Left kidney (tissue), 2 donors: Measurements from ENCODE around the gene TMEM80. TPM values are rescaled to one million over a fixed set of nuclear protein-coding genes. Genes with fewer than 3 reads are reported as not detected.
"Not testable (repeated sequence)": the region's sequence is repeated elsewhere in the genome, so short reads cannot be mapped to it uniquely, and the experiment has no call there.

Experiments used
- DNase-seq: peaks from one replicate; pipeline ENCODE4 v3.0.0-alpha.2; 2013
- polyA plus RNA-seq: library from polyadenylated mRNA; unstranded; fragments of 120-200 nt; gene quantifications from one replicate; pipeline ENCODE4 v1.2.1, GENCODE V29; 2013; ENCODE audit not compliant: insufficient read length

TMEM80 gene
- polyA plus RNA-seq, 1 donor, result 56.5 TPM

GRCh38 chr11:679271-680207 is 16.1 kb upstream of the TMEM80 start:
- no peak for DNase-seq

GRCh38 chr11:680476-680875 is 15.1 kb upstream of the TMEM80 start:
- DNase-seq, result no peak

DNA sequence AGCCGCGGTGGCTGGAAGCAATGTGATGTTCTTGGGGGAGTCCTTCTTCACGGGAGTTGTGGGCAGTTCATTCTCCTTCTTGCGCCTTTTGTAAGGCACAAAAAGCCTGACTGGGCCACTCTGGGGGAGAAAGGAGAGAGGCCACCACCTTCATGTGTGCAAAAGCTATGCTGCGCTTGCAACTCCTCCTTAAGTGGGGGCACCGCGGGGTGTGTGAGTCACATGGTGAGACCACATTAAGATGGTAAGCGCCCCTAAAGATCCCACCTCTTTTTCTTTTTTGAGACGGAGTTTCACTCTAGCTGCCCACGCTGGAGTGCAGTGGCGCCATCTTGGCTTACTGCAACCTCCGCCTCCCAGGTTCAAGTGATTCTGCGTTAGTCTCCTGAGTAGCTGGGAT is 14.6 kb upstream of the TMEM80 start:
- DNase-seq, result no peak

DNA sequence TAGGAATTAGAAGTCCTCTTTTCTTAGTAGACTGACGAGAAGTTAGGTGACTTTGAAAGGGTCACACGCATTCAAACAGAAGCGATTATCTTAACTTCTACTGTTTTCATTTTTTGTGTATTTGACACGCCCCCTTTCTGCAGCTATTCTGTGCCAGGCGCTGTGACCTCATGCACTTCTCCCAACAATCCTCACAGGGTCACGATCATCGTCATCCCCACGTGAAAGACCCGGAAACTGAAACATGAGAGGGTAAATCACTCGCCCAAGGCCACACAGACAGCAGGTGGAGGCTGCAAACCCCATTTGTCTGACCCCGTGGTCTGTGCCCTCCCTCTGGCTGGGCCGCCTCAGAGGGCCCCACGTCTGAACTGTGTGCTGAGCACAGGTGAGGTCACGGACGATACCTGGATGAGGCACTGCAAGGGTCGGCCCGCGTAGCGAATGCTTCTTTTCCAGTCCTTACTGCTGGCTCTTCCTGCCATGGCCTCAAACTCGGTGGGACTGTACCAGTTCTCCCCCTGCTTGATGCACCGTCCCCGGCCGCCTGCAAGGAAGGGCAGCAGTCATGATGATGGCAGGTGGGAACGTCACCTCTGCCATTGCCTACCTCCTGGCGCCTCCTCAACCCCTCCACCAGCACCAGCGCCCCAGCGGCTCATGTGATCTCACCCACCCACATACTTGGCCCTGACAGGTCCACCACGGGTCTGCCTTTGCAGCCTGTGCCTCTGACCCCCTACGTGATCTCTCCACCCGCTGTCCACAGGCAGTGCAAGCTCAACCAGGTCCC is 9.0 kb upstream of the TMEM80 start:
- DNase-seq, result no peak

DNA sequence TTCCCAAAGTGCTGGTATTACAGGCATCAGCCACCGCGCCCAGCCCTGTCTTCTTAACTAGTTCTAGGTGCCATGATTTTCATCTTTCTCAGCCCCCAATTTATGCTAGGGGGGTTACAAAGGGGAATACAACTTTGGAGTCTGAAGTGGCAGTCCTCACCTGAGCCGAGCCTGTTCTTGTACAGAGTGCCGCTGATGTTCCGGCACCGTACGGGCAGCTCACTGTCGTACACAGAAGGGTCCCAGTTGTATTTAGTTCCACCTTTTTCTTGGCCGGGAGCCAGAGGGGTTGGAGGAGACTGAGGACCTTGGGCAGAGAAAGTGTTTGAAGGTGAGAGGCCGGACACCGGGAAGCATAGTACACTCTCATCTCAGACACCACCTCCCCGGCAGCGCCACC is 7.9 kb upstream of the TMEM80 start:
- DNase-seq, result no peak

DNA sequence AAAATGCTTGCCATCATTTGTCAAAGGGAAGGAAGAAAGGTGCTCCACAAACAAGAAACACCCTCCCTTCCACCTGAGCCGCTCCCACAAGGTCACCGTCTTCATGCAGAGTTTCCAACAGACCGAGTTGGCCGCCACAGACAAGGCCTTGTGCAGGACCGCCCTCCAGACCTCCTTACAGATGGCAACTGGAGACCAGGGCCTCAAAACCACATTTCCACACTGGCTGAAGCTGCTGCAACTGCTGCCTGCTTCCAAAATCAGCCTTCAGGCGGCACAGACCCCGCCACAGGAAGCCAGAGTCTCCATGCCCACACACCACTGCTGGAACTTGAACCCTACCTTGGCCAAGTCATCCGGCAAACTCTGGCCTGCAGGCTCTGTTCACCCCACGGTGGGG is 6.9 kb upstream of the TMEM80 start:
- DNase-seq, result no peak

GRCh38 chr11:689625-690024 is 6.0 kb upstream of the TMEM80 start:
- no peak for DNase-seq

GRCh38 chr11:690244-690643 is 5.4 kb upstream of the TMEM80 start:
- not testable (repeated sequence) for DNase-seq

- DNase-seq, result peak; percentile 62
Observed at GRCh38 chr11:690738-691633, 4.6 kb upstream of the TMEM80 start.

- no peak for DNase-seq
Observed at GRCh38 chr11:691710-692590, 3.7 kb upstream of the TMEM80 start.

DNA sequence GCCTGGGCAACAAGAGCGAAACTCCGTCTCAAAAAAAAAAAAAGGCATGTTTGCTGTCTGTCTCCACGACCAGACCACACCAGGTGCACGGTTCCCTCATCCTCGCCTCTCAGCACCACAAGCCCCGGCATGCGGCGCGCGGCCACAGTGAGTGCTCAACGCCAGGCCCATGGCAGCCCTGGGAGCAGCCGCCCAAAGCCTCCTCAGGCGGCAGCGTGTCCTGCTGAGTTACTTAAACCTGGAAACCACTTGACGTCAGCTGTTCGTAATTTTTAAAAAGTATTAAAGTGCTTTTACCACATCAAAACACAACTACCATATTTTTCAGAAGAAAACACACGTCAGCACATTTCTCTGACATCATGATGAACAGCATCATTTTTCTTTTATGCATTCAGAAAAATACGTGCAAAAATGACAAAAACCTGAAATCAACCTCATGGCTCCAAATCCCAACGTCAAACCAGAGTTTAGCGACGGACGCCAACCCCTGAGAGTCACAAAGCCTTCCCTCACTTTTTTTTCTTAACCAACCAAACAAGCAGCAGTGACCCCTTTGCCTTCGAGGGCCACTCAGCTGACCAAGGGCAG is 2.7 kb upstream of the TMEM80 start:
- no peak for DNase-seq

- DNase-seq, result no peak
Observed at GRCh38 chr11:693415-693831, 2.2 kb upstream of the TMEM80 start.

- no peak for DNase-seq
Observed at GRCh38 chr11:693887-694562, 1.6 kb upstream of the TMEM80 start.

- peak; percentile 97 for DNase-seq
Observed at GRCh38 chr11:694563-695287, 891 bp upstream of the TMEM80 start, which contains the start of gene DEAF1. Gene DEAF1 (minus strand): TSS chr11:695222. CDS start chr11:695047, 175 bp downstream.

DNA sequence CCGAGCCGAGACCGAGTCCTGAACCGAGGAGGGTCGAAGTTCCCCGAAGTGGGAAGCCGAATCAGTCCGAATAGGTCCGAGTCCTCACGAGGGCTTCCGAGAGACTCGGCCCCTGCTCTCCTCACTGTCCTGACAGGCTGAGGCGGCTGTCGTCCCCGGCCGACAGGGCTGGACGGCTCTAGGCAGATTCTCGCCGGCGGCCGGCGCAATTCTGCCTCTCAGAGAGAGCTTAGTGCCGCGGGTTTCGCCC is 403 bp upstream of the TMEM80 start:
- DNase-seq, result no peak

DNA sequence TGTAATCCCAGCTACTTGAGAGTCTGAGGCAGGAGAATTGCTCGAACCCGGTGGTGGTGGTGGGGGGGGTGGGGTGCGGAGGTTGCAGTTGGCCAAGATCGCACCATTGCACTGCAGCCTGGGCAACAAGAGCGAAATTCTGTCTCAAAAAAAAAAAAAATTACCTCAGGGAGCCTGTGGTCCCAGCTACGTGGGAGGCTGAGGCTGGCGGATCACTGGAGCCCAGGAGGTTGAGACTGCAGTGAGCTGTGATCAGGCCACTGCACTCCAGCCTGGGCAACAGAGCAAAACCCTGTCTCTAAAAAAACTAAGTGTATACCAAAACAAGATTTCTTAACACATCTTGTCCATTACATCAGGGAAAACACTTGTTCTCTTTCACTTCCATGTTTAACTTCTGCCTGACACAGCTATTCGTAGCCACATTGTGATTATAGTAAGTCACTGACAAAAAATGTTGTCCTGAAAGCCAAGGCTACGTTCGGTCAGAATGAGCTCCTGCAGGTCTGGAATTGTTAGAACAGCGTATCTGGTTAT is 1.4 kb downstream of the TMEM80 start:
- DNase-seq, result no peak

DNA sequence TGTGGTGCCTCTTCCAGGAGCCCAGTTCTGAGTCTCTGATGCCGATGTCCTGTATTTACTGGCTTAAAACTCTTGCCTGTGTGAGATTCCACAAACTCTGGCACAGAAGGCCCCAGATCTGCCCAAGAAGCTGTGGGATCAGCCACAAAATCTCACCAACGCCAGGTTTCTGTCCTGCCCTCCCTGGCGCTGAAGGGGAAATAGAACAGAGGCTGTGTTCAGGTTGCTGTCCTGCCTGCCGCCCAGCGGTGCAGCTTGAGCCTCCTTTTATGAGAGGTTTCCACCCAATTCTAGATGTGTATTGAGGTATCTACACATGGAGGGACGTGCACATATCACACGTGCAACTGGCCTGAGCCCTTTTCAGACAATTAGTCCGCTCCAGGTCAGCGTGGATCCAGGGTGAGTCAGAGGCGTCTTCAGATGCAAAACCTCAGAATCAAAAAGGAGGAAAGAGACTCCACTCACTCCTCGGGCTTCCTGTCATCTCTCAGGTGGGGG is 2.2 kb downstream of the TMEM80 start:
- DNase-seq, result no peak

DNA sequence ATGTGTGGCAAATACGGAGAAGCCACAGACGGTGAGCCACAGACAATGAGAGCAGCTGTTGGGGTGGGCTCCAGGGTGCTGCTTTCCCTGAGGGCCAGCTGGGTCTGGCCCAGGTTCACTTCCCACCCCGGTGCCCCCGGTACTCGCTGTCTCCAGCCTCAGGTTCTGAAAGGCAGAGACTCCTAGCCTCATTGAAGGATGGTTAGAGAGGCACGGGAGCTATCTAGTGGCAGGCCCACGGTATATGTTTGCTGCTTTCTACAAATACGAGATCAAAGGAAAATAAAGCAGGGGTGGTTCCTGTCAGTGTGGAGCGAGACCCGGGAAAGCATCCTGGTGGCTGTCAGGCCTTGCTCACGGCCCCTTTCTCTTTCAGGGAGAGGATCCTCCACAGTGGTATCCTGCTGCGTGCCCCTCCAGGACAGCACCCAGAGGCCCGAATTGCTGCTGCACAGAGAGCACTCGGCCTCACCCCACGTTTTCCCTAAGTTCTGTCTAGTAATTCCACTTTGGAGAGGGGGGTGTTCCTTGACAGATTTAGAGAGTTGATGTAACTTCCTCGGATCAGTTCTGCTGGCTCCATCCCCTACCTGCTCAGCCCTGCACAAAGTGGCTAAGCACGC is 3.0 kb downstream of the TMEM80 start:
- no peak for DNase-seq

GRCh38 chr11:699116-699508 is 3.5 kb downstream of the TMEM80 start:
- DNase-seq, result no peak
